Measurements from ENCODE around the gene TCN1. TPM values are rescaled to one million over a fixed set of nuclear protein-coding genes. Genes with fewer than 3 reads are reported as not detected.

The TCN1 gene
- total and polyA plus RNA-seq, 8 donors = 0.10 to 1.8 (median 0.35) TPM; not detected in 2

DNA sequence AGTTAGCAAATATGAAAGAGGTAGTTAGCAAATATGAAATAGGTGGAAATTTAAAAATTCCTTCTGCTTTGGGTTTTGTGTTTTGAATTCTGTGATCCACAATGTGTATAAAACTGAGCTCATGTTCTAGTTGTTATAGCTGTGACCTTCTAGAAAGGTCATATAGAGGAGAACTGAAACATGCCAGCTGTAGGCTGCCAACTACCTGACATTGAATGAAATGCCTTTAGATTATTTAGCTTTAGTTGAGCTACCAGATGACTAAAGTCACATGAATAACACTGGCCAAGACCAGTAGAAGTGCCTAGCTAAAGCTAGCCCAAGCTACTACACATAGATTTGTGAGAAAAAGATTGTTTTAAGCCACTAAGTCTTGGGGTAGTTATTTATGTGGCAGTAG is 5.8 kb upstream of the TCN1 start:
- DNase-seq = no peak
- TF ChIP-seq, protein P1, sequence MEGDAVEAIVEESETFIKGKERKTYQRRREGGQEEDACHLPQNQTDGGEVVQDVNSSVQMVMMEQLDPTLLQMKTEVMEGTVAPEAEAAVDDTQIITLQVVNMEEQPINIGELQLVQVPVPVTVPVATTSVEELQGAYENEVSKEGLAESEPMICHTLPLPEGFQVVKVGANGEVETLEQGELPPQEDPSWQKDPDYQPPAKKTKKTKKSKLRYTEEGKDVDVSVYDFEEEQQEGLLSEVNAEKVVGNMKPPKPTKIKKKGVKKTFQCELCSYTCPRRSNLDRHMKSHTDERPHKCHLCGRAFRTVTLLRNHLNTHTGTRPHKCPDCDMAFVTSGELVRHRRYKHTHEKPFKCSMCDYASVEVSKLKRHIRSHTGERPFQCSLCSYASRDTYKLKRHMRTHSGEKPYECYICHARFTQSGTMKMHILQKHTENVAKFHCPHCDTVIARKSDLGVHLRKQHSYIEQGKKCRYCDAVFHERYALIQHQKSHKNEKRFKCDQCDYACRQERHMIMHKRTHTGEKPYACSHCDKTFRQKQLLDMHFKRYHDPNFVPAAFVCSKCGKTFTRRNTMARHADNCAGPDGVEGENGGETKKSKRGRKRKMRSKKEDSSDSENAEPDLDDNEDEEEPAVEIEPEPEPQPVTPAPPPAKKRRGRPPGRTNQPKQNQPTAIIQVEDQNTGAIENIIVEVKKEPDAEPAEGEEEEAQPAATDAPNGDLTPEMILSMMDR (IDR thresholded peaks at IDR 0.05) = no peak
- no peak overlapping the region for H3K4me3 ChIP-seq
- H3K27me3 ChIP-seq = no peaks in the 10 kb centered on the region
- no peak overlapping the region for H3K27ac ChIP-seq
- ATAC-seq = no peak
- H3K36me3 ChIP-seq = no peaks in the 10 kb centered on the region
- H3K9me3 ChIP-seq = peaks cover 0 to 5% of the 10 kb centered on the region in 2 donors
- intact Hi-C loops (cut with DNase I) = no loop called here
- H3K4me1 ChIP-seq = peaks cover 0 to 2% of the 10 kb centered on the region in 2 donors

DNA sequence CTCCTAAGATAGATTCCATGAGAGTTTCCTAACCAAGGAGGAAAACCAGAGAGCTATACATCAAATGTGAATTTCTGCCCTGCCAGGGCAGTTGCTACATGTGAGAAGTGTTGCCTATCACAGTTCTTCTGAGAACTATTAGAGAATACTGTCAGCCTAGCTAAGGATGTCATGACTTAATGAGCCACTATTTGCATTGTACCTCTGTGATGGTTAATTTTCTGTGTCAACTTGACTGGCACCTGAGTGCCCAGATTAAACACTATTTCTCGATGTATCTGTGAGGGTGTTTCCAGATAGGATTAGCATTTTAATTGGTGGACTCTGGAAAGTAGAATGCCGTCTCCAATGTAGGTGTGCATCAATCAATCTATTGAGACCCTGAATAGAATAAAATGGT is 1.7 kb upstream of the TCN1 start:
- Histone ChIP-seq H3K27me3 (no peaks in the 10 kb centered on the region), H3K27ac (no peak overlapping the region), H3K36me3 (no peaks in the 10 kb centered on the region), H3K9me3 (peaks cover 0 to 5% of the 10 kb centered on the region in 2 donors), H3K4me3 (no peak overlapping the region), H3K4me1 (peaks cover 0 to 23% of the 10 kb centered on the region in 2 donors)
- TF ChIP-seq, protein P1 (IDR thresholded peaks at IDR 0.05) = no peak
- intact Hi-C loops (cut with DNase I) = no loop called here
- no peak for DNase-seq
- ATAC-seq = no peak

DNA sequence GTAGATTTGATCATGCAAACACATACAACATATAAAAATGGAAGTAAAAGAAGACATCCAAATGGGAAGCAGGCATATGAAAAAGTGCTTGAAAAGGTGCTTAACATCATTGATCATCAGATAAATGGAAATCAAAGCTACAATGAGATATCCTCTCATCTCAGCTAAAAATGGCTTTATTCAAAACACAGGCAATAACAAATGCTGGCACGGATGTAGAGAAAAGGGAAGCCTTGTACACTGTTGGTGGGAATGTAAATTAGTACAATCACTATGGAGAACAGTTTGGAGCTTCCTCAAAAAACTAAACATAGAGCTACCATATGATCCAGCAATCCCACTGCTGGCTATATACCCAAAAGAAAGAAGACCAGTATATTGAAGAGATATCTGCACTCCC is 549 bp upstream of the TCN1 start:
- Histone ChIP-seq H3K4me3 (peak overlapping the region in 1 of 2 donors; percentile 14), H3K27ac (peak overlapping the region in 1 of 2 donors; percentile 71), H3K27me3 (no peaks in the 10 kb centered on the region), H3K36me3 (no peaks in the 10 kb centered on the region), H3K4me1 (peaks cover 0 to 23% of the 10 kb centered on the region in 2 donors), H3K9me3 (peaks cover 0 to 5% of the 10 kb centered on the region in 2 donors)
- ATAC-seq = no peak
- TF ChIP-seq, protein P1 (IDR thresholded peaks at IDR 0.05) = no peak
- intact Hi-C loops (cut with DNase I) = no loop called here
- DNase-seq = no peak

DNA sequence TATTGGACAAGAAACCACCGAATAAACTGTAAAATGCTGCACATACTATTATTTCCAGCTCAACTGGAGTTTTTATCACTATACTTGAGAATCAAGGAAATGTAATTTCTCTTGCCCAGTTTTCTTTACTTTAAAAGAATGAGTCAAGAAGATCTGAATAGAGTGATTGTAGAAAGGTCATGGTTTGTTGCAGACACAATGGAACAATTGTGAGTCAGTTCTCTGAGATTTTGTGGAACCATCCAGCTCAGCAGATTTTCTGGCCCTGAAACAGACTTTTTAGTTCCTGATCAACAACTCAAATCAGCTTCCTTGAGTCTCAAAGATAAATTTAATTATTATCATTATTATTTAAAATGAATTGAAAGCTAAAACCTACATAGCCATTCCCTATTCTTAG is 1.3 kb downstream of the TCN1 start:
- no peaks in the 10 kb centered on the region for H3K27me3 ChIP-seq
- H3K36me3 ChIP-seq = no peaks in the 10 kb centered on the region
- TF ChIP-seq, protein P1 (IDR thresholded peaks at IDR 0.05) = no peak
- H3K4me1 ChIP-seq = peaks cover 0 to 23% of the 10 kb centered on the region in 2 donors
- intact Hi-C loops (cut with DNase I) = no loop called here
- ATAC-seq = no peak
- H3K4me3 ChIP-seq = no peak overlapping the region
- no peak for DNase-seq
- no peaks in the 10 kb centered on the region for H3K9me3 ChIP-seq
- peak overlapping the region in 1 of 2 donors; percentile 71 for H3K27ac ChIP-seq

DNA sequence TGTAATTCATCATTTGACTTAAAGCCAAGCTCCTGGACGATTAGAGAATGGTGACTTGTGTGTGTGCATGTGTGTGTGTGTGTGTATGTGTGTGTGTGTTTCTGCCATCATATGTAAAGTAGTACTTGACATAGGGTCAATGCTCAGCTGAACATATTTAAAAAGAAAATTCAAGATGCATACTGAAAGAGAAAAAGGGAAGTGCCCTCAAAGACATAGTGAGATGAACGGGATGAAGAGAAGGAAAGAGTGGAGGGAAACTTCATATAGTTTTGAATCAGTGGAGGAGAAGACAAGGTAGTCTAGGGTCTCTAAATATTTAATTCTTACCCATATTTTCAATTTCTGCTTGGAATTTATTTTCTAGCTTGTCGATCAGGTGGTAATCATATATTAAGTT is 4.0 kb downstream of the TCN1 start:
- no peak for ATAC-seq
- TF ChIP-seq, protein P1 (IDR thresholded peaks at IDR 0.05) = no peak
- no peaks in the 10 kb centered on the region for H3K36me3 ChIP-seq
- no peak overlapping the region for H3K27ac ChIP-seq
- intact Hi-C loops (cut with DNase I) = no loop called here
- no peak overlapping the region for H3K4me3 ChIP-seq
- no peak for DNase-seq
- H3K27me3 ChIP-seq = no peaks in the 10 kb centered on the region
- peaks cover 0 to 23% of the 10 kb centered on the region in 2 donors for H3K4me1 ChIP-seq
- no peaks in the 10 kb centered on the region for H3K9me3 ChIP-seq
